H1 (cell line): Measurements from ENCODE around the gene GCNT1. TPM values are rescaled to one million over a fixed set of nuclear protein-coding genes. Genes with fewer than 3 reads are reported as not detected.

Experiments
- CTCF ChIA-PET: fragments of 300-600 bp; sonication (Branson Sonifier 250); formaldehyde crosslinking; loops from one replicate; lab custom pipeline; 2021; ENCODE audit not compliant: partially characterized antibody; lab: Charles Lee
- POLR2A ChIA-PET: fragments of 300-600 bp; sonication (Branson Sonifier 250); formaldehyde crosslinking; loops from one replicate; lab custom pipeline; 2021; ENCODE audit warnings: inconsistent platforms; ENCODE audit not compliant: partially characterized antibody; lab: Charles Lee
- DNase-seq, 2 experiments: peaks; one replicate each; pipeline versions ENCODE4 v3.0.0 to v3.0.0-alpha.2; 2010 to 2022; ENCODE audit warnings: low spot score in 2 of 2, low read depth in 1 of 2, mixed read lengths in 1 of 2
- FAIRE-seq: peaks from 2 replicates; lab custom pipeline; 2011; peaks lifted over from hg19 to GRCh38; lab: Jason Lieb, UNC
- H2AFZ ChIP-seq: 2 replicates; pipeline ENCODE4 v1.8.1; 2012; ENCODE audit warnings: low read length, inconsistent platforms
- H2AK5ac ChIP-seq: 2 replicates; pipeline ENCODE4 v1.6.1; 2013; ENCODE audit warnings: low read depth, low read length
- H2BK120ac ChIP-seq: replicated peaks from 2 replicates; pipeline ENCODE3; 2013; ENCODE audit warnings: low read depth, low read length, inconsistent platforms
- H2BK12ac ChIP-seq: 2 replicates; pipeline ENCODE4 v1.6.1; 2013; ENCODE audit warnings: low read depth, low read length
- H2BK15ac ChIP-seq: 2 replicates; pipeline ENCODE4 v1.6.1; 2013; ENCODE audit warnings: low read length
- H2BK20ac ChIP-seq: 2 replicates; pipeline ENCODE4 v1.6.1; 2013; ENCODE audit warnings: low read length
- H2BK5ac ChIP-seq: 2 replicates; pipeline ENCODE4 v1.6.1; 2013; ENCODE audit warnings: low read depth, low read length
- H3K14ac ChIP-seq: 2 replicates; pipeline ENCODE4 v1.6.1; 2013; ENCODE audit warnings: inconsistent platforms; ENCODE audit not compliant: insufficient read length
- H3K18ac ChIP-seq: 2 replicates; pipeline ENCODE4 v1.6.1; 2013; ENCODE audit warnings: low read length; ENCODE audit errors: extremely low read depth
- H3K23ac ChIP-seq: 2 replicates; pipeline ENCODE4 v1.6.1; 2013; ENCODE audit warnings: inconsistent platforms; ENCODE audit not compliant: insufficient read length
- H3K23me2 ChIP-seq: 2 replicates; pipeline ENCODE4 v1.6.1; 2013; ENCODE audit warnings: low read depth, low read length
- H3K27ac ChIP-seq: 2 replicates; pipeline ENCODE4 v1.6.1; 2011; ENCODE audit warnings: low read depth, low read length, inconsistent platforms
- H3K27me3 ChIP-seq, 4 experiments: replicated peaks in 1 of 4; 1 replicate in 1 of 4; 2 replicates in 3 of 4; pipeline versions ENCODE4 v1.6.1 to v1.8.1; 2011 to 2013; ENCODE audit warnings: low read length in 3 of 4, mild to moderate bottlenecking in 3 of 4, inconsistent platforms in 2 of 4, mixed read lengths in 2 of 4, moderate library complexity in 1 of 4; ENCODE audit not compliant: control insufficient read depth in 3 of 4, insufficient read depth in 3 of 4; ENCODE audit errors: extremely low read depth in 1 of 4
- H3K36me3 ChIP-seq, 4 experiments: 2 replicates each; pipeline versions ENCODE4 v1.6.1 to v1.8.1; 2011 to 2013; ENCODE audit warnings: mild to moderate bottlenecking in 4 of 4, low read length in 3 of 4, moderate library complexity in 2 of 4, control low read depth in 1 of 4, inconsistent platforms in 1 of 4; ENCODE audit not compliant: insufficient read depth in 4 of 4, control insufficient read depth in 2 of 4
- H3K4ac ChIP-seq: replicated peaks from 2 replicates; pipeline ENCODE3; 2013; ENCODE audit warnings: low read length, low read depth, mixed read lengths, inconsistent platforms; ENCODE audit not compliant: insufficient read length
- H3K4me1 ChIP-seq, 4 experiments: replicated peaks in 1 of 4; 1 replicate in 1 of 4; 2 replicates in 3 of 4; pipeline versions ENCODE4 v1.6.1 to v1.8.1; 2011 to 2013; ENCODE audit warnings: low read length in 3 of 4, inconsistent platforms in 2 of 4, mixed read lengths in 1 of 4; ENCODE audit not compliant: insufficient read depth in 4 of 4, control insufficient read depth in 3 of 4
- H3K4me2 ChIP-seq, 2 experiments: 2 replicates each; pipeline versions ENCODE4 v1.6.1 to v1.8.1; 2011 to 2013; ENCODE audit warnings: low read depth in 2 of 2, low read length in 2 of 2, control low read depth in 1 of 2, inconsistent platforms in 1 of 2, mild to moderate bottlenecking in 1 of 2; ENCODE audit not compliant: insufficient read depth in 1 of 2
- H3K4me3 ChIP-seq, 4 experiments: fragments of 200-600, 300-600 bp in 1 of 4; sonication (generic), shearing (Covaris generic), sonication (Bioruptor Twin) in 1 of 4; 2 replicates each; pipeline versions ENCODE4 v1.5.1 to v1.8.1; 2011 to 2016; ENCODE audit warnings: low read length in 4 of 4, low read depth in 3 of 4, control low read depth in 2 of 4, inconsistent platforms in 2 of 4, mild to moderate bottlenecking in 2 of 4, mixed read lengths in 1 of 4, moderate library complexity in 1 of 4; ENCODE audit not compliant: insufficient read depth in 2 of 4; ENCODE audit errors: extremely low read depth in 1 of 4
- H3K56ac ChIP-seq: replicated peaks from 2 replicates; pipeline ENCODE3; 2013; ENCODE audit warnings: low read depth, mild to moderate bottlenecking, mixed read lengths, low read length, inconsistent platforms; ENCODE audit not compliant: insufficient read length
- H3K79me1 ChIP-seq: 2 replicates; pipeline ENCODE4 v1.6.1; 2013; ENCODE audit warnings: low read depth, low read length, control low read depth
- H3K79me2 ChIP-seq, 2 experiments: 2 replicates each; pipeline versions ENCODE4 v1.6.1 to v1.8.1; 2012 to 2013; ENCODE audit warnings: low read length in 2 of 2, mild to moderate bottlenecking in 2 of 2, inconsistent platforms in 1 of 2; ENCODE audit not compliant: insufficient read depth in 2 of 2, control insufficient read depth in 1 of 2
- H3K9ac ChIP-seq, 4 experiments: replicated peaks in 1 of 4; 1 replicate in 1 of 4; 2 replicates in 3 of 4; pipeline versions ENCODE4 v1.6.1 to v1.8.1; 2011 to 2013; ENCODE audit warnings: low read depth in 3 of 4, low read length in 3 of 4, control low read depth in 2 of 4, mild to moderate bottlenecking in 2 of 4, moderate library complexity in 2 of 4, inconsistent platforms in 1 of 4; ENCODE audit errors: extremely low read depth in 1 of 4
- H3K9me3 ChIP-seq, 2 experiments: 2 replicates each; pipeline versions ENCODE4 v1.6.1 to v1.8.1; 2012 to 2013; ENCODE audit warnings: mild to moderate bottlenecking in 2 of 2, moderate library complexity in 2 of 2, control low read depth in 1 of 2, inconsistent platforms in 1 of 2, low read depth in 1 of 2, low read length in 1 of 2, mixed read lengths in 1 of 2; ENCODE audit not compliant: insufficient read depth in 2 of 2
- H4K20me1 ChIP-seq, 2 experiments: replicated peaks in 1 of 2; 2 replicates each; pipeline versions ENCODE3 to v1.8.1; 2011 to 2013; ENCODE audit warnings: inconsistent platforms in 2 of 2, low read length in 2 of 2, mild to moderate bottlenecking in 1 of 2; ENCODE audit not compliant: insufficient read depth in 2 of 2, control insufficient read depth in 1 of 2
- H4K5ac ChIP-seq: 2 replicates; pipeline ENCODE4 v1.6.1; 2013; ENCODE audit warnings: low read length, low read depth, mixed read lengths, inconsistent platforms; ENCODE audit not compliant: insufficient read length
- H4K8ac ChIP-seq: 2 replicates; pipeline ENCODE4 v1.8.0; 2013; ENCODE audit warnings: mild to moderate bottlenecking, moderate library complexity, low read length, inconsistent platforms; ENCODE audit not compliant: insufficient read depth; ENCODE audit errors: extremely low read depth
- H4K91ac ChIP-seq: replicated peaks from 2 replicates; pipeline ENCODE3; 2013; ENCODE audit warnings: low read length, mixed read lengths, inconsistent platforms; ENCODE audit not compliant: insufficient read length
- BRCA1 ChIP-seq: IDR thresholded peaks from 2 replicates; pipeline ENCODE4 v1.6.1; 2012; ENCODE audit warnings: low read depth, low read length, improper control_type of control experiment
- CBX8 ChIP-seq: fragments of 300-800, 300-1000 bp; sonication (generic); IDR thresholded peaks from 2 replicates; pipeline ENCODE4 v1.7.1; 2016; ENCODE audit warnings: low read depth, low read length, borderline replicate concordance
- CEBPB ChIP-seq: IDR thresholded peaks from 2 replicates; pipeline ENCODE4 v1.6.1; 2012; ENCODE audit warnings: low read depth, low read length
- CHD1 ChIP-seq: IDR thresholded peaks from 2 replicates; pipeline ENCODE4 v1.6.1; 2012; ENCODE audit warnings: low read depth, low read length, improper control_type of control experiment
- CHD2 ChIP-seq: IDR thresholded peaks from 2 replicates; pipeline ENCODE4 v1.6.1; 2012; ENCODE audit warnings: low read length, improper control_type of control experiment
- HDAC2 ChIP-seq, 2 experiments: fragments of 300-600 bp in 1 of 2; sonication (generic) in 1 of 2; IDR thresholded peaks; 2 replicates each; pipeline ENCODE4 v1.6.1; 2011 to 2012; ENCODE audit warnings: low read depth in 2 of 2, low read length in 2 of 2, mild to moderate bottlenecking in 2 of 2, moderate library complexity in 2 of 2, borderline replicate concordance in 1 of 2, inconsistent platforms in 1 of 2
- JUND ChIP-seq: IDR thresholded peaks from 2 replicates; pipeline ENCODE4 v1.6.1; 2011; ENCODE audit warnings: mild to moderate bottlenecking, improper control_type of control experiment, low read length
- SIX5 ChIP-seq: IDR thresholded peaks from 2 replicates; pipeline ENCODE4 v1.6.1; 2011; ENCODE audit warnings: mild to moderate bottlenecking, low read depth, low read length
- SP1 ChIP-seq: IDR thresholded peaks from 2 replicates; pipeline ENCODE4 v1.6.1; 2011; ENCODE audit warnings: low read depth, low read length
- TAF7 ChIP-seq: optimal IDR thresholded peaks from 2 replicates; pipeline ENCODE3; 2011; ENCODE audit warnings: low read depth, mild to moderate bottlenecking, inconsistent platforms, low read length, moderate library complexity, borderline replicate concordance
- USF2 ChIP-seq: IDR thresholded peaks from 2 replicates; pipeline ENCODE4 v1.6.1; 2011; ENCODE audit warnings: low read length, improper control_type of control experiment
- ZNF274 ChIP-seq: IDR thresholded peaks from 2 replicates; pipeline ENCODE4 v1.7.0; 2012; ENCODE audit warnings: low read length, borderline replicate concordance; ENCODE audit errors: extremely low read depth
- WGBS, 2 experiments: shearing (Covaris generic) in 1 of 2; methylation state at CpG; one replicate each; pipeline versions ENCODE4 v1.1.6 to v1.1.7; 2013 to 2015; ENCODE audit warnings: low lambda C conversion rate in 2 of 2, mixed read lengths in 2 of 2, inconsistent platforms in 1 of 2, low coverage in 1 of 2, missing lambda C conversion rate in 1 of 2; ENCODE audit not compliant: insufficient replicate concordance in 2 of 2, insufficient coverage in 1 of 2, insufficient read length in 1 of 2; ENCODE audit errors: extremely low coverage in 1 of 2, missing lambda C conversion rate in 1 of 2; 5-methylcytosine and 5-hydroxymethylcytosine counted together
- polyA plus RNA-seq, 7 experiments: library from polyadenylated mRNA; depleted of rRNA in 3 of 7; stranded (reverse) in 5 of 7; unstranded in 2 of 7; fragments of >200 nt in 5 of 7; fragments of 200-250 nt in 2 of 7; gene quantifications; 1 replicate in 5 of 7; 2 replicates in 1 of 7; 4 replicates in 1 of 7; pipeline versions ENCODE4 v1.2.1 to v1.2.3, GENCODE V29; 2011 to 2013; ENCODE audit warnings: missing spikeins in 2 of 7, mixed read lengths in 2 of 7
- total RNA-seq: library from RNA; stranded (reverse); fragmentation: NEBNext Ultra II Directional; extraction: Animal tissue kit (Norgen Biotek cat#: 25700); gene quantifications from 2 replicates; pipeline ENCODE4 v1.2.1, GENCODE V29; 2021

GCNT1 gene
- total and polyA plus RNA-seq, 2 of the 8 experiments (the other 6 are each of a cell fraction or from before 2014, with no cell fraction given) = 13.0 to 16.5 TPM

DNA sequence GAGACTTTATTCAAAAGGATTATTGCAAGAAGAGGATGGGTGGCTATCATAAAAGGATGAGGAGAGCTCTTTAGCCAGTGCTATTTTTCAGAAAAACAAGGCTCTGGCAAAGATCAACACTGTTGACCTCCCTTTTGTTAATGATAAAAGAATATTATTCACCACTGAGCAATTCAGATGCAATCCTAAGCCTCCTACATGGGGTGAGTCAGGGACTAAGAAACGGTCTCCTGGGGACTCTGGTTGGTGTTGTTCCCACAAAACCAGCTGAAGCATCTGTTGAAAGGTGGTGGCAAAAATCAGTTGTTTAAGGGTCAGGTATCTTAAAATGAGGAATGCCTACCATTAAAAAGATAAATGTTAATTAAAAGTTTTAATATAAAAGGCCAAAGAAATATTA is 7.7 kb upstream of the GCNT1 start:
- Histone ChIP-seq H3K4me1 (peaks cover 0 to 11% (median 5%) of the 10 kb centered on the region in 4 experiments; a peak in 3 of 7 replicates), H3K27me3 (no peaks in the 10 kb centered on the region), H4K5ac (no peak overlapping the region), H2BK20ac (no peak overlapping the region), H2BK120ac (peak overlapping the region; percentile 22), H3K4ac (no peak overlapping the region), H3K9ac (no peak overlapping the region), H4K20me1 (no peaks in the 10 kb centered on the region), H3K23me2 (no peaks in the 10 kb centered on the region; the same call in 1 of the 2 replicates), H3K4me2 (no peak overlapping the region; a peak in 1 of 4 replicates), H3K27ac (no peak overlapping the region), H2BK12ac (no peak overlapping the region), H3K4me3 (no peak overlapping the region)
- POLR2A ChIA-PET = no interaction called here
- no peak for FAIRE-seq
- CTCF ChIA-PET = interaction anchor here (1.1 kb wide), 1 partner anchor 207 kb away, joined by 5 read pairs; no protein-coding TSS in a partner anchor
- no peak for DNase-seq
- 25% methylated on average over 1 of the region's 1 CpG; no CpG with 5 or more reads in 1 of the 2 experiments for WGBS, 2 experiments
- TF ChIP-seq SIX5 (no peak), CHD1 (no peak), ZNF274 (no peak), USF2 (no peak), SP1 (no peak), JUND (no peak), CBX8 (no peak), TAF7 (no peak), BRCA1 (no peak), HDAC2 (IDR thresholded peaks at IDR 0.05; ENCODE audit: borderline replicate concordance in 1 of 2, low read depth in 2 of 2, low read length in 2 of 2) (no peak), CHD2 (no peak), CEBPB (no peak)
- TF ChIP-seq, all 59 proteins: peak for 0
- Histone ChIP-seq H3K23ac (no peak overlapping the region), H4K8ac (no peak overlapping the region), H3K79me2 (no peaks in the 10 kb centered on the region), H2AFZ (no peak overlapping the region), H3K79me1 (no peaks in the 10 kb centered on the region), H2BK15ac (no peak overlapping the region), H3K36me3 (no peaks in the 10 kb centered on the region), H2AK5ac (no peak overlapping the region), H2BK5ac (no peak overlapping the region), H3K14ac (no peak overlapping the region), H4K91ac (no peak overlapping the region), H3K56ac (no peak overlapping the region), H3K9me3 (peaks cover 6 to 7% of the 10 kb centered on the region in 2 experiments), H3K18ac (no peak overlapping the region)
